Loucy (cell line): ENCODE measurements around the gene DNM3.

Source experiments
- H2AFZ ChIP-seq: fragments of 200-600 bp; sonication (generic); 2 replicates; pipeline ENCODE4 v1.6.0; 2016; ENCODE audit warnings: antibody characterized with exemption, mild to moderate bottlenecking, low read length, moderate library complexity
- H3F3A ChIP-seq: fragments of 200-600 bp; 2 replicates; pipeline ENCODE4 v1.6.0; 2016; ENCODE audit warnings: antibody characterized with exemption, low read depth, mild to moderate bottlenecking
- H3K27me3 ChIP-seq: fragments of 200-600 bp; sonication (generic); 2 replicates; pipeline ENCODE4 v1.6.1; 2014; ENCODE audit warnings: low read length, mild to moderate bottlenecking; ENCODE audit not compliant: insufficient read depth, poor library complexity, severe bottlenecking
- H3K36me3 ChIP-seq: fragments of 200-600 bp; sonication (generic); 2 replicates; pipeline ENCODE4 v1.6.1; 2016; ENCODE audit warnings: low read length; ENCODE audit not compliant: insufficient read depth
- H3K4me1 ChIP-seq: fragments of 200-600 bp; sonication (generic); 2 replicates; pipeline ENCODE4 v1.5.1; 2014; ENCODE audit warnings: low read length, mild to moderate bottlenecking; ENCODE audit not compliant: insufficient read depth, poor library complexity, severe bottlenecking
- H3K4me2 ChIP-seq: fragments of 200-600 bp; sonication (generic); 2 replicates; pipeline ENCODE4 v1.6.0; 2014; ENCODE audit warnings: antibody characterized with exemption, low read length, low read depth, mild to moderate bottlenecking; ENCODE audit not compliant: poor library complexity, severe bottlenecking
- H3K4me3 ChIP-seq: fragments of 200-600 bp; sonication (generic); 2 replicates; pipeline ENCODE4 v1.5.1; 2014; ENCODE audit warnings: low read length, mild to moderate bottlenecking, mixed read lengths; ENCODE audit not compliant: poor library complexity, severe bottlenecking
- H3K79me2 ChIP-seq: fragments of 200-600 bp; sonication (generic); 2 replicates; pipeline ENCODE4 v1.6.1; 2014; ENCODE audit warnings: low read length; ENCODE audit not compliant: insufficient read depth
- H3K9ac ChIP-seq: fragments of 200-600 bp; sonication (generic); 2 replicates; pipeline ENCODE4 v1.6.0; 2014; ENCODE audit warnings: mild to moderate bottlenecking, low read depth, low read length, moderate library complexity; ENCODE audit not compliant: poor library complexity, severe bottlenecking
- H3K9me2 ChIP-seq: fragments of 200-600 bp; sonication (generic); replicated peaks from 2 replicates; pipeline ENCODE4 v1.6.1; 2016; ENCODE audit warnings: low read depth, low read length, mixed read lengths
- H3K9me3 ChIP-seq: fragments of 200-600 bp; sonication (generic); 2 replicates; pipeline ENCODE4 v1.6.1; 2014; ENCODE audit warnings: mild to moderate bottlenecking, antibody characterized with exemption, low read length, low read depth; ENCODE audit not compliant: insufficient read depth
- H4K20me1 ChIP-seq: fragments of 200-600 bp; sonication (generic); 2 replicates; pipeline ENCODE4 v1.6.0; 2014; ENCODE audit warnings: antibody characterized with exemption, low read length, mild to moderate bottlenecking; ENCODE audit not compliant: insufficient read depth, poor library complexity, severe bottlenecking
- EZH2phosphoT487 ChIP-seq: fragments of 200-600 bp; IDR thresholded peaks from 2 replicates; pipeline ENCODE4 v1.6.1; 2018; ENCODE audit warnings: antibody characterized with exemption, mild to moderate bottlenecking, moderate library complexity, borderline replicate concordance
- TF ChIP-seq, protein P1 (sequence below): fragments of 200-600 bp; sonication (generic); conservative IDR thresholded peaks from 2 replicates; pipeline ENCODE4 v1.5.1; 2014; ENCODE audit warnings: mild to moderate bottlenecking, antibody characterized with exemption, low read length

DNM3 gene

DNA sequence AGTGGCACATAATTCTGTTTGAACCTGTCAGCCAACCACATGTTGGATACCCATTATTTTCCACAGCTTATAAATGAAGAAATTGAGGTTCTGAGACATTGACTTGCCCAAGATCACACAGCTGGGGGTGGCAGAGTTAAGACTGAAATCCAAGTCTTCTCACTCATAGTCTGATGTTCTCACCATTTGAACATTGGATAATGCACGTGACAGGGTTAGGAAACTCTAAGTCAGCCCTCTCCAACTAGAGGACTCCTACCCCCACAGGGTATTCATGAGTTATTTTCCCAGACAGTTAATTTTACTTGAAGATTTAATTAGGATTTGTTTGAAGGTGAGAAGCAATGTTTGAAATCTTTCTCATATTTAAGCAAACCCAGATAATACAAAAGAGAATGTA is 541.1 kb downstream of the DNM3 start:
- no peaks in the 10 kb centered on the region for H3K9me2 ChIP-seq

DNA sequence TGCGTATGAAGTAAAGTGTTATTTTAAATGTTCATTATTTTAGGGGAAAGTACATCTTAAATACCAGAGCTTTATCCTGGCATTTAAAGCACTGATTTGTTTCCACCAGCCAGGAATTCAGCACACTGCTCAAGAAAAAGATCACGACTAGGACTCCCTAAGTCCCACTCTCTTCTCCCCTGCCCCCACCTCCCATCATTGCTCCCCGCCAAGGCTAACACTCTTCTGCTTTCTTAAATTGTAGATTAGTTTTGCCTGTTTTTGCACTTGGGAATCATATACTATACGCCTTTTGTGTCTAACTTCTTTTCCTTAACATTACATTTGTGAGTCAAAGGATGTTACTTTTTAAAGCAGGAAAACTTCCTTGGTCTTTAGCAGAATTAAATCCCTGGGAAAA is 541.7 kb downstream of the DNM3 start:
- no peaks in the 10 kb centered on the region for H3K9me2 ChIP-seq
- no peaks in the 10 kb centered on the region for H3K79me2 ChIP-seq
- no peak overlapping the region for H3K4me2 ChIP-seq
- peaks cover 37% of the 10 kb centered on the region for H3K4me1 ChIP-seq
- no peak overlapping the region for H2AFZ ChIP-seq
- no peak overlapping the region for H3K4me3 ChIP-seq
- H3K9ac ChIP-seq, result no peak overlapping the region
- no peaks in the 10 kb centered on the region for H4K20me1 ChIP-seq
- H3K36me3 ChIP-seq, result no peaks in the 10 kb centered on the region
- no peaks in the 10 kb centered on the region for H3K27me3 ChIP-seq
- TF ChIP-seq, protein P1, sequence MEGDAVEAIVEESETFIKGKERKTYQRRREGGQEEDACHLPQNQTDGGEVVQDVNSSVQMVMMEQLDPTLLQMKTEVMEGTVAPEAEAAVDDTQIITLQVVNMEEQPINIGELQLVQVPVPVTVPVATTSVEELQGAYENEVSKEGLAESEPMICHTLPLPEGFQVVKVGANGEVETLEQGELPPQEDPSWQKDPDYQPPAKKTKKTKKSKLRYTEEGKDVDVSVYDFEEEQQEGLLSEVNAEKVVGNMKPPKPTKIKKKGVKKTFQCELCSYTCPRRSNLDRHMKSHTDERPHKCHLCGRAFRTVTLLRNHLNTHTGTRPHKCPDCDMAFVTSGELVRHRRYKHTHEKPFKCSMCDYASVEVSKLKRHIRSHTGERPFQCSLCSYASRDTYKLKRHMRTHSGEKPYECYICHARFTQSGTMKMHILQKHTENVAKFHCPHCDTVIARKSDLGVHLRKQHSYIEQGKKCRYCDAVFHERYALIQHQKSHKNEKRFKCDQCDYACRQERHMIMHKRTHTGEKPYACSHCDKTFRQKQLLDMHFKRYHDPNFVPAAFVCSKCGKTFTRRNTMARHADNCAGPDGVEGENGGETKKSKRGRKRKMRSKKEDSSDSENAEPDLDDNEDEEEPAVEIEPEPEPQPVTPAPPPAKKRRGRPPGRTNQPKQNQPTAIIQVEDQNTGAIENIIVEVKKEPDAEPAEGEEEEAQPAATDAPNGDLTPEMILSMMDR, result no peak
- no peak for TF ChIP-seq EZH2phosphoT487
- no peaks in the 10 kb centered on the region for H3F3A ChIP-seq
- H3K9me3 ChIP-seq, result no peaks in the 10 kb centered on the region

More for the DNA sequence above, 541.1 kb downstream of the DNM3 start:
- H3K9ac ChIP-seq, result no peak overlapping the region
- TF ChIP-seq, protein P1, result no peak
- no peak for TF ChIP-seq EZH2phosphoT487
- no peaks in the 10 kb centered on the region for H3F3A ChIP-seq
- H3K9me3 ChIP-seq, result no peaks in the 10 kb centered on the region
- no peak overlapping the region for H3K4me2 ChIP-seq
- no peaks in the 10 kb centered on the region for H3K36me3 ChIP-seq
- no peaks in the 10 kb centered on the region for H4K20me1 ChIP-seq
- 0 out of 2 replicates have a peak overlapping the region, but pooled peaks have one; percentile 32 for H2AFZ ChIP-seq
- H3K4me1 ChIP-seq, result peaks cover 37% of the 10 kb centered on the region
- H3K4me3 ChIP-seq, result no peak overlapping the region
- no peaks in the 10 kb centered on the region for H3K27me3 ChIP-seq
- H3K79me2 ChIP-seq, result no peaks in the 10 kb centered on the region

DNA sequence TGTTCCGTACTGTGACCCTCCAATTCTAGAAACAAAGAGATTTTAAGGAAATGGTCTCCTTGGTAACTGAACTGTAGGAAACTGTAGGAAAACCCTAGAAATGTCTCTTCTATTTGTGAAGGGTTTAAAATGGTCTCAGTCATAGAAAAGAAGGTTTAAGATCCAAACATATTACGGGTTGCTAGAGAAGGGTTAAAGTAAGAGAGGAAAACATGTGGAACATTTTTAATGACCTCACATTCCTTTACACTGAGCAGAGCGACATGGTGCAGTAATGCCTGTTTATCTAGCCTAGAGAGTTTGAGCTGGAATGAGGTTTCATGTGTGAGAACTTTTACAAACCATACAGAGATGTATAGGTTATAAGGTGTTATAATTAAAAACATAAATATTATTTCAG is 542.2 kb downstream of the DNM3 start:
- Histone ChIP-seq H3F3A (no peaks in the 10 kb centered on the region), H3K9me3 (no peaks in the 10 kb centered on the region), H3K4me3 (no peak overlapping the region), H4K20me1 (no peaks in the 10 kb centered on the region), H3K36me3 (no peaks in the 10 kb centered on the region), H3K27me3 (no peaks in the 10 kb centered on the region), H3K9ac (no peak overlapping the region), H2AFZ (no peak overlapping the region), H3K4me2 (no peak overlapping the region), H3K79me2 (no peaks in the 10 kb centered on the region), H3K9me2 (no peaks in the 10 kb centered on the region), H3K4me1 (peaks cover 33% of the 10 kb centered on the region)
- no peak for TF ChIP-seq EZH2phosphoT487
- TF ChIP-seq, protein P1, result no peak
